Activated CD4-positive, alpha-beta T cell treated with anti-CD3 and anti-CD28 coated beads, Interleukin-2, amount 50 U/mL, for 48 hours (primary cell): ENCODE measurements around the gene KRT85.
"Not testable (repeated sequence)": the region's sequence is repeated elsewhere in the genome, so short reads cannot be mapped to it uniquely, and the experiment has no call there.

Source experiments
- DNase-seq, 2 experiments: peaks; one replicate each; pipeline ENCODE4 v3.0.0-alpha.2; 2020

The KRT85 gene

GRCh38 chr12:52366738-52367485 is at the start of gene KRT85:
Gene KRT85 (minus strand): TSS chr12:52367481. CDS start chr12:52367405, 76 bp downstream.
- DNase-seq = no peak

- DNase-seq = no peak
Observed at GRCh38 chr12:52416795-52417194, 49.5 kb upstream of the KRT85 start.

- no peak for DNase-seq
Observed at GRCh38 chr12:52415870-52416750, 48.8 kb upstream of the KRT85 start.

GRCh38 chr12:52414936-52415335 is 47.7 kb upstream of the KRT85 start:
- no peak for DNase-seq

- DNase-seq = no peak
Observed at GRCh38 chr12:52413782-52414345, 46.6 kb upstream of the KRT85 start.

- DNase-seq = no peak
Observed at GRCh38 chr12:52413202-52413601, 45.9 kb upstream of the KRT85 start.

- DNase-seq = no peak
Observed at GRCh38 chr12:52411815-52412214, 44.5 kb upstream of the KRT85 start.

- DNase-seq = not testable (repeated sequence)
Observed at GRCh38 chr12:52410589-52411248, 43.4 kb upstream of the KRT85 start.

GRCh38 chr12:52407918-52408317 is 40.6 kb upstream of the KRT85 start:
- DNase-seq = no peak

- DNase-seq = no peak
Observed at GRCh38 chr12:52405922-52406385, 38.7 kb upstream of the KRT85 start, which contains the start of gene KRT82. Gene KRT82 (minus strand): TSS chr12:52406335. CDS start chr12:52406277, 58 bp downstream.

GRCh38 chr12:52404951-52405350 is 37.7 kb upstream of the KRT85 start:
- DNase-seq = no peak

- no peak for DNase-seq
Observed at GRCh38 chr12:52403561-52403960, 36.3 kb upstream of the KRT85 start.

GRCh38 chr12:52402873-52403540 is 35.7 kb upstream of the KRT85 start:
- DNase-seq = no peak

- DNase-seq = no peak
Observed at GRCh38 chr12:52402377-52402776, 35.1 kb upstream of the KRT85 start.

- DNase-seq = no peak
Observed at GRCh38 chr12:52401926-52402325, 34.6 kb upstream of the KRT85 start.

- no peak for DNase-seq
Observed at GRCh38 chr12:52401526-52401925, 34.2 kb upstream of the KRT85 start.

- DNase-seq = no peak
Observed at GRCh38 chr12:52400906-52401305, 33.6 kb upstream of the KRT85 start.

- DNase-seq = no peak
Observed at GRCh38 chr12:52399756-52400155, 32.5 kb upstream of the KRT85 start.

- no peak for DNase-seq
Observed at GRCh38 chr12:52398176-52398575, 30.9 kb upstream of the KRT85 start.

- DNase-seq = no peak
Observed at GRCh38 chr12:52396656-52397055, 29.4 kb upstream of the KRT85 start.

GRCh38 chr12:52395761-52396434 is 28.6 kb upstream of the KRT85 start:
- peak in 1 of 2 experiments; percentile 8 for DNase-seq
